IMR-90 (cell line): Measurements from ENCODE around the gene RFX1. TPM values are rescaled to one million over a fixed set of nuclear protein-coding genes. Genes with fewer than 3 reads are reported as not detected.

Experiments used
- ATAC-seq: fragments of 200-7000 bp; cut with Tn5 transposase; 2 replicates; pipeline ENCODE4 v1.9.1; 2020; ENCODE audit warnings: low read depth, mild to moderate bottlenecking, moderate library complexity
- BruUV-seq: library from RNA; stranded (reverse); fragments of 400-500 nt; replicated peaks from 2 replicates; lab custom pipeline; 2021; lab: Mats Ljungman, UMichigan
- CTCF ChIA-PET: fragments of 300-600 bp; formaldehyde crosslinking; extraction: SDS; loops from one replicate; lab custom pipeline; 2021; ENCODE audit warnings: antibody characterized with exemption; lab: Yijun Ruan, JAX
- POLR2A ChIA-PET: fragments of 300-600 bp; sonication (Branson Sonifier 250); formaldehyde crosslinking; loops from one replicate; lab custom pipeline; 2022; ENCODE audit warnings: antibody characterized with exemption; ENCODE audit not compliant: unreplicated experiment; lab: Charles Lee
- DNase-seq: peaks from one replicate; pipeline ENCODE4 v3.0.0; 2013
- H2AFZ ChIP-seq: replicated peaks from 2 replicates; pipeline ENCODE3; 2013; ENCODE audit warnings: low read length, mild to moderate bottlenecking; ENCODE audit not compliant: poor library complexity
- H2AK5ac ChIP-seq: 2 replicates; pipeline ENCODE4 v1.6.1; 2013; ENCODE audit warnings: low read depth, low read length, inconsistent platforms
- H2AK9ac ChIP-seq: replicated peaks from 2 replicates; pipeline ENCODE3; 2013; ENCODE audit warnings: mild to moderate bottlenecking, low read depth, low read length, moderate library complexity; ENCODE audit not compliant: poor library complexity
- H2BK120ac ChIP-seq: 2 replicates; pipeline ENCODE4 v1.6.1; 2013; ENCODE audit warnings: low read depth, low read length, inconsistent platforms
- H2BK15ac ChIP-seq: 3 replicates; pipeline ENCODE4 v1.6.1; 2013; ENCODE audit warnings: low read depth, low read length, inconsistent platforms
- H2BK20ac ChIP-seq: 2 replicates; pipeline ENCODE4 v1.6.1; 2013; ENCODE audit warnings: low read depth, mild to moderate bottlenecking, inconsistent platforms, low read length, moderate library complexity
- H2BK5ac ChIP-seq: 2 replicates; pipeline ENCODE4 v1.6.1; 2013; ENCODE audit warnings: mild to moderate bottlenecking, low read depth, low read length, inconsistent platforms; ENCODE audit not compliant: poor library complexity, severe bottlenecking
- H3K14ac ChIP-seq: replicated peaks from 2 replicates; pipeline ENCODE4 v1.6.1; 2013; ENCODE audit warnings: low read depth, low read length, inconsistent platforms
- H3K18ac ChIP-seq: 2 replicates; pipeline ENCODE4 v1.6.1; 2013; ENCODE audit warnings: low read depth, low read length, control low read depth
- H3K23ac ChIP-seq: 2 replicates; pipeline ENCODE4 v1.6.1; 2013; ENCODE audit warnings: low read depth, low read length, inconsistent platforms
- H3K27ac ChIP-seq: 2 replicates; pipeline ENCODE4 v1.5.1; 2013; ENCODE audit warnings: mild to moderate bottlenecking, control low read depth, low read length; ENCODE audit not compliant: insufficient read depth
- H3K27me3 ChIP-seq: 2 replicates; pipeline ENCODE4 v1.6.1; 2013; ENCODE audit warnings: low read length; ENCODE audit not compliant: control insufficient read depth, insufficient read depth
- H3K36me3 ChIP-seq: 2 replicates; pipeline ENCODE4 v1.6.1; 2013; ENCODE audit warnings: low read length, mixed read lengths; ENCODE audit not compliant: control insufficient read depth, insufficient read depth
- H3K4ac ChIP-seq: 2 replicates; pipeline ENCODE4 v1.6.1; 2013; ENCODE audit warnings: low read depth, low read length, inconsistent platforms
- H3K4me1 ChIP-seq: 2 replicates; pipeline ENCODE4 v1.6.1; 2013; ENCODE audit warnings: low read length, mixed read lengths; ENCODE audit not compliant: control insufficient read depth, insufficient read depth
- H3K4me2 ChIP-seq: 2 replicates; pipeline ENCODE4 v1.6.1; 2013; ENCODE audit warnings: low read depth, mild to moderate bottlenecking, control low read depth, low read length, moderate library complexity
- H3K4me3 ChIP-seq: 2 replicates; pipeline ENCODE4 v1.5.1; 2013; ENCODE audit warnings: low read depth, mild to moderate bottlenecking, control low read depth, low read length, moderate library complexity; ENCODE audit not compliant: insufficient read depth
- H3K56ac ChIP-seq: 2 replicates; pipeline ENCODE4 v1.6.1; 2013; ENCODE audit warnings: low read length, inconsistent platforms; ENCODE audit not compliant: insufficient read depth; ENCODE audit errors: extremely low read depth
- H3K79me1 ChIP-seq, 2 experiments: 2 replicates each; pipeline ENCODE4 v1.6.1; 2013; ENCODE audit warnings: low read length in 2 of 2, inconsistent platforms in 1 of 2, low read depth in 1 of 2
- H3K9ac ChIP-seq: 2 replicates; pipeline ENCODE4 v1.6.1; 2013; ENCODE audit warnings: low read depth, low read length, control low read depth
- H3K9me1 ChIP-seq: 2 replicates; pipeline ENCODE4 v1.6.1; 2013; ENCODE audit warnings: low read length, inconsistent platforms; ENCODE audit not compliant: insufficient read depth
- H3K9me3 ChIP-seq: 2 replicates; pipeline ENCODE4 v1.6.1; 2013; ENCODE audit warnings: low read length; ENCODE audit not compliant: control insufficient read depth, insufficient read depth
- H4K20me1 ChIP-seq: 2 replicates; pipeline ENCODE4 v1.6.1; 2013; ENCODE audit warnings: low read length, inconsistent platforms; ENCODE audit not compliant: insufficient read depth
- H4K5ac ChIP-seq: 2 replicates; pipeline ENCODE4 v1.6.1; 2013; ENCODE audit warnings: mild to moderate bottlenecking, low read depth, low read length, control low read depth
- H4K8ac ChIP-seq, 2 experiments: 2 replicates each; pipeline ENCODE4 v1.6.1; 2013; ENCODE audit warnings: low read depth in 2 of 2, low read length in 2 of 2, control low read depth in 1 of 2, inconsistent platforms in 1 of 2
- H4K91ac ChIP-seq: 2 replicates; pipeline ENCODE4 v1.6.1; 2013; ENCODE audit warnings: low read depth, low read length, inconsistent platforms; ENCODE audit not compliant: insufficient read depth
- CEBPB ChIP-seq: IDR thresholded peaks from 2 replicates; pipeline ENCODE4 v1.6.1; 2012; ENCODE audit warnings: low read depth, low read length, improper control_type of control experiment
- CHD1 ChIP-seq: IDR thresholded peaks from 2 replicates; pipeline ENCODE4 v1.6.1; 2012; ENCODE audit warnings: low read depth, low read length, improper control_type of control experiment
- CTCF ChIP-seq: conservative IDR thresholded peaks from 2 replicates; pipeline ENCODE4 v1.5.1; 2012; ENCODE audit warnings: mild to moderate bottlenecking, low read depth, low read length, improper control_type of control experiment
- RCOR1 ChIP-seq: IDR thresholded peaks from 2 replicates; pipeline ENCODE4 v1.6.1; 2012; ENCODE audit warnings: mild to moderate bottlenecking, low read length, improper control_type of control experiment; ENCODE audit not compliant: insufficient replicate concordance
- RFX5 ChIP-seq: IDR thresholded peaks from 2 replicates; pipeline ENCODE4 v1.8.0; 2012; ENCODE audit warnings: low read depth, mild to moderate bottlenecking, low read length, moderate library complexity
- WGBS, 2 experiments: methylation state at CpG; one replicate each; pipeline versions ENCODE4 v1.1.5 to v1.1.7; 2013; ENCODE audit warnings: missing lambda C conversion rate in 2 of 2; ENCODE audit not compliant: insufficient read length in 1 of 2; ENCODE audit errors: extremely low coverage in 2 of 2; 5-methylcytosine and 5-hydroxymethylcytosine counted together
- dilution Hi-C: fragments of 300-500 bp; cut with HindIII; formaldehyde crosslinking; loops from one replicate; pipeline ENCODE4 v1.14.3; 2018; ENCODE audit warnings: low sequenced_read_pairs; ENCODE audit not compliant: unreplicated experiment
- in situ Hi-C: fragments of 300-500 bp; cut with MboI; formaldehyde crosslinking; loops from 3 replicates; pipeline ENCODE4 v1.14.3; 2019; ENCODE audit warnings: low sequenced_read_pairs, inconsistent platforms, mixed read lengths
- intact Hi-C: fragments of 100-400 bp; cut with micrococcal nuclease; formaldehyde crosslinking; loops from 2 replicates; pipeline ENCODE4 v1.10.0; 2022
- polyA plus RNA-seq, 3 experiments: library from polyadenylated mRNA; depleted of rRNA; stranded (reverse); fragments of >200 nt; gene quantifications; 2 replicates each; pipeline ENCODE4 v1.2.3, GENCODE V29; 2012; ENCODE audit warnings: low replicate concordance in 1 of 3
- total RNA-seq: library from RNA; depleted of rRNA; stranded (reverse); fragments of >200 nt; gene quantifications from 2 replicates; pipeline ENCODE4 v1.2.3, GENCODE V29; 2012

Gene RFX1
- total and polyA plus RNA-seq, 2 of the 4 experiments (the other 2 are of a cell fraction): 0.36 to 3.1 TPM

GRCh38 chr19:13976446-13976845 lies 29.7 kb downstream of the RFX1 start:
- in situ Hi-C loops: no loop called here
- Histone ChIP-seq H2BK5ac (no peak overlapping the region), H3K79me1 (no peaks in the 10 kb centered on the region), H3K4me2 (no peak overlapping the region), H2AK9ac (no peak overlapping the region), H4K5ac (no peak overlapping the region), H2BK20ac (no peak overlapping the region), H2AFZ (no peak overlapping the region), H3K4me3 (no peak overlapping the region), H4K91ac (no peak overlapping the region), H2BK120ac (no peak overlapping the region), H3K4me1 (no peaks in the 10 kb centered on the region), H2AK5ac (no peak overlapping the region), H2BK15ac (no peak overlapping the region), H3K27me3 (no peaks in the 10 kb centered on the region), H3K9ac (no peak overlapping the region), H3K4ac (no peak overlapping the region), H3K14ac (no peak overlapping the region), H4K8ac (no peak overlapping the region), H3K27ac (no peak overlapping the region), H3K9me1 (no peaks in the 10 kb centered on the region), H3K36me3 (peaks cover 13% of the 10 kb centered on the region; the same call in 1 of the 2 replicates), H3K9me3 (no peaks in the 10 kb centered on the region), H4K20me1 (no peaks in the 10 kb centered on the region), H3K56ac (no peak overlapping the region), H3K18ac (no peak overlapping the region), H3K23ac (no peak overlapping the region)
- CTCF ChIA-PET: no interaction called here
- WGBS, 2 experiments: 78% methylated on average over 7 of the region's 12 CpGs; no CpG with 5 or more reads in 1 of the 2 experiments
- dilution Hi-C loops: no loop called here
- ATAC-seq: no peak
- TF ChIP-seq CTCF (no peak), CHD1 (no peak), CEBPB (no peak), RCOR1 (no peak), RFX5 (no peak)
- no peak for DNase-seq
- intact Hi-C loops: no loop called here
- BruUV-seq: no TSS peak
- POLR2A ChIA-PET: no interaction called here
